GM12872 (cell line): ENCODE data around the gene CTBP2.

ENCODE experiments used
- TF ChIP-seq, protein P1 (sequence below): IDR thresholded peaks from 3 replicates; pipeline ENCODE4 v1.5.1; 2011; ENCODE audit warnings: low read depth, mild to moderate bottlenecking, low read length, moderate library complexity; ENCODE audit not compliant: insufficient read depth

The CTBP2 gene

GRCh38 chr10:125029584-125030242 is 130.7 kb downstream of the CTBP2 start:
- TF ChIP-seq, protein P1, sequence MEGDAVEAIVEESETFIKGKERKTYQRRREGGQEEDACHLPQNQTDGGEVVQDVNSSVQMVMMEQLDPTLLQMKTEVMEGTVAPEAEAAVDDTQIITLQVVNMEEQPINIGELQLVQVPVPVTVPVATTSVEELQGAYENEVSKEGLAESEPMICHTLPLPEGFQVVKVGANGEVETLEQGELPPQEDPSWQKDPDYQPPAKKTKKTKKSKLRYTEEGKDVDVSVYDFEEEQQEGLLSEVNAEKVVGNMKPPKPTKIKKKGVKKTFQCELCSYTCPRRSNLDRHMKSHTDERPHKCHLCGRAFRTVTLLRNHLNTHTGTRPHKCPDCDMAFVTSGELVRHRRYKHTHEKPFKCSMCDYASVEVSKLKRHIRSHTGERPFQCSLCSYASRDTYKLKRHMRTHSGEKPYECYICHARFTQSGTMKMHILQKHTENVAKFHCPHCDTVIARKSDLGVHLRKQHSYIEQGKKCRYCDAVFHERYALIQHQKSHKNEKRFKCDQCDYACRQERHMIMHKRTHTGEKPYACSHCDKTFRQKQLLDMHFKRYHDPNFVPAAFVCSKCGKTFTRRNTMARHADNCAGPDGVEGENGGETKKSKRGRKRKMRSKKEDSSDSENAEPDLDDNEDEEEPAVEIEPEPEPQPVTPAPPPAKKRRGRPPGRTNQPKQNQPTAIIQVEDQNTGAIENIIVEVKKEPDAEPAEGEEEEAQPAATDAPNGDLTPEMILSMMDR = no peak

DNA sequence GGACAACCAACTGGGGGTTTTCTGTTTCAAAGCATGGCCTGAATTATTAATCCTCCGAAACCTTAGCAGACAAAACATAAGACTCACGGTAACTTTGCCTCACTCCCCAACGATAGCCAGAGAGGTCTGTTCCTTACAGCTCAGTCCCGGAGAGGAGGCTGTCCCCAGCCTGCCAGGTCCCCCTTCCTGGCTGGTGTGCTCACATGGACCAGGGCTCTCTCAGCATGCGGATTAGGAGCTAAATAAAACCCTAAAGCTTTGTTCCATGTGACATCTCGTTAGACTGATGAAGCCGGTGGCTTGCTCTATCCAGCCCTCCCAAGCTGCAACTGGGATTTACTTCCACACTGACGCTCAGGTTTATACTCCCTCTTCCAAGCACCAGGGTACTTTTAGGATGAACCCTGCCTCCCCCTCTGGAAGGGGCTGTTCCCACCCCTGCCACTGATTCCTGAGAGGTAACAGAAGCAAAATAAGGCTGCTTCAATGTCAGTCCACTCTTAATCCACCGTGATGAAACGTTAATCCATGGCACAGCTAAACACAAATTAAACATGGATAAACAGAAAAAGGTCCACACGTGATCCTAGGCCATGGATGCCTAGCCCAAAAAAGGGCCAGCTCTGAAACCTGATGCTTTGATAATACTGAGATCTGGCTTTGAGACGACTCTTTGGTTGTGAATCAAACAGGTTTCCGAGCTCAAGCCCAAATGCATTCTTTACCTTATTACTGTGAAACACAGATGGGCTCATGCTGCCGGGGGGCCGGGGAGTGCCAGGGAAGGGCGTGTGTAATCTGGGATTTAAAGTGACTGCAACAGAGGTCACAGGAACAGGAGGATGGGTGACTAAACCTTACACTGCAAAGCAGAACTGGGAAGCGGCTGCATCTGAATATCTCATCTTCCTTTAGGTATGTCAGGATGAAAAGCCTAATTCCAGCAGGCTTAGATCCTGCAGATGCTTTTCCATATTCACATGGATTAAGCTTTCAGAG is 132.2 kb downstream of the CTBP2 start:
- TF ChIP-seq, protein P1 = no peak

DNA sequence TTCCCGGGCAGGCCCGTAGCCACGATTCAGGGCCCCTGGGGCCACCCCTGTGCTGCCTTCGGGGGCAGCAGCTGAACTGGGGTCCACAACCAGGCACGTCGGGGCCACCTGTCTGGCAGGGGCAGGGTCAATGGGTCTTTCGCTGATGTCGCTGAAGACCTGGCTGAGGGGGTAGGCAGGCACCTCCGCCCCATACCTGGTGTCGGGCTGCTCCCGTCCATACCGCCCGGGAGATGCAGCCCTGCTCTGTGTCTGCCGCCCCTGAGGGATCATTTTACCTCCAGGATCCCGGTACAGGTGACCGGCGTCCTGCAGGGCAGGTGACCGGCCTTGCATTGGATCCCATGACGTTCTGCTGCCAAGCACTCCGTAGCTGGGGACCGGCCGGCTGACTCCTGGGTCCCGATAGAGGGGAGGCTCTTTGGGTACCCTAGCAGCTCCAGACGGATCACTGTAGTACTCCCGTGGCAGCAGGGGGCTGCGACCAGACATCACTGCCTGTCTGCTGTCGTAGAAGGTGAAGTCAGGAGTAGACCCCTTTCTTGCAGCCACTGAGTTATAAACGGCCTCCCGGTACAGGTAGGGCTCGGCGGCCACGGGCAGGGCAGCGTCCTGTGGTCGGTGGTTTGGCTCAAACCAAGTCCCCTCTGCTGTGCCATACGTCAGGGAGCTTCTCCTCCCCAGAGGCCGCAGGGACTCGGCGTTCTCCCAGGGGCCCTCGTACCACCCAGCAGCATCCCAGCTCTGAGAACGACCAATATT is 133.2 kb downstream of the CTBP2 start:
- TF ChIP-seq, protein P1 = no peak

GRCh38 chr10:125026036-125026931 is 134.1 kb downstream of the CTBP2 start:
- TF ChIP-seq, protein P1 = no peak

DNA sequence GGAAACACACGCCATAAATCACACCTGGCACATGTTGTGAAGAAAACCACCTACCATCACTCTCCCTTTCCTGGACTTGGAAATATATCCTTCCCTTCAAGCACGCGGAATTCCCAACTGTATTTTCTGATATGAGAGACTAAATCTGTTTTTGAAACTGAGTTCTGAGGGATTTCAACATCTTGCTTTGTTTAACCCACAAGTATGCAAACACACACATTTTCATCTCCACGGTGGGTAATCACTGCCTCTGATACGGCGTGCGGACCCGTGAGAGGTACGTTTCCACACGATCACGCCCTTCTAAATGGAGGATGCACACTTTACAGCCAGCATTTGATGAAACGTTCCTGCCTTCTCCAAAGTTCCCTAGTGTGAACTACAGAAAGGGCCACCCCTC is 135.0 kb downstream of the CTBP2 start:
- TF ChIP-seq, protein P1 = no peak

GRCh38 chr10:125024497-125025234 is 135.7 kb downstream of the CTBP2 start:
- TF ChIP-seq, protein P1 = no peak
